Liver (tissue), 9 donors: Measurements from ENCODE around the gene S100A5. TPM values are rescaled to one million over a fixed set of nuclear protein-coding genes. Genes with fewer than 3 reads are reported as not detected.

ENCODE experiments used
- DNase-seq: peaks from one replicate; pipeline ENCODE4 v3.0.0-alpha.2; 2017; ENCODE audit warnings: low spot score
- H3K27ac ChIP-seq, 2 donors: one replicate each; pipeline ENCODE4 v1.7.0; 2013; ENCODE audit warnings: inconsistent platforms in 2 of 2, low read length in 2 of 2, control low read depth in 1 of 2, low read depth in 1 of 2, mild to moderate bottlenecking in 1 of 2
- H3K27me3 ChIP-seq, 4 donors: one replicate each; pipeline versions ENCODE4 v1.6.1 to v1.7.0; 2013; ENCODE audit warnings: low read length in 3 of 4, inconsistent platforms in 1 of 4, mild to moderate bottlenecking in 1 of 4, moderate library complexity in 1 of 4; ENCODE audit not compliant: control insufficient read depth in 4 of 4, insufficient read depth in 4 of 4
- H3K36me3 ChIP-seq, 4 donors: one replicate each; pipeline versions ENCODE4 v1.6.1 to v1.7.0; 2013; ENCODE audit warnings: low read length in 3 of 4, mild to moderate bottlenecking in 3 of 4, low read depth in 1 of 4, moderate library complexity in 1 of 4; ENCODE audit not compliant: control insufficient read depth in 4 of 4, insufficient read depth in 3 of 4
- H3K4me1 ChIP-seq, 4 donors: one replicate each; pipeline versions ENCODE4 v1.6.1 to v1.7.0; 2013; ENCODE audit warnings: low read length in 3 of 4, mild to moderate bottlenecking in 3 of 4, moderate library complexity in 1 of 4; ENCODE audit not compliant: control insufficient read depth in 4 of 4, insufficient read depth in 4 of 4
- H3K4me3 ChIP-seq, 3 donors: one replicate each; pipeline versions ENCODE4 v1.6.1 to v1.7.0; 2013; ENCODE audit warnings: low read length in 3 of 3, control low read depth in 1 of 3, low read depth in 1 of 3, mild to moderate bottlenecking in 1 of 3
- H3K9ac ChIP-seq, 2 donors: one replicate each; pipeline ENCODE4 v1.7.0; 2013; ENCODE audit warnings: low read length in 2 of 2, mild to moderate bottlenecking in 2 of 2, moderate library complexity in 2 of 2, control low read depth in 1 of 2, low read depth in 1 of 2
- H3K9me3 ChIP-seq, 4 donors: one replicate each; pipeline versions ENCODE4 v1.6.1 to v1.7.0; 2013; ENCODE audit warnings: low read length in 3 of 4; ENCODE audit not compliant: control insufficient read depth in 4 of 4
- EGR1 ChIP-seq, 2 donors: IDR thresholded peaks; 2 replicates each; pipeline ENCODE4 v1.6.1; 2016 to 2018; ENCODE audit warnings: antibody characterized with exemption in 2 of 2, low read depth in 2 of 2
- FOXA1 ChIP-seq: IDR thresholded peaks from 2 replicates; pipeline ENCODE4 v1.6.1; 2016; ENCODE audit warnings: antibody characterized with exemption
- FOXA2 ChIP-seq: IDR thresholded peaks from 2 replicates; pipeline ENCODE4 v1.6.1; 2016; ENCODE audit warnings: antibody characterized with exemption
- GABPA ChIP-seq, 2 donors: IDR thresholded peaks in 1 of 2; conservative IDR thresholded peaks in 1 of 2; 2 replicates each; pipeline ENCODE4 v1.6.1; 2016; ENCODE audit warnings: antibody characterized with exemption in 2 of 2, mild to moderate bottlenecking in 1 of 2, moderate library complexity in 1 of 2
- HNF4A ChIP-seq, 2 donors: conservative IDR thresholded peaks; 2 replicates each; pipeline ENCODE4 v1.6.1; 2016; ENCODE audit warnings: antibody characterized with exemption in 2 of 2, mild to moderate bottlenecking in 2 of 2
- HNF4G ChIP-seq: IDR thresholded peaks from 2 replicates; pipeline ENCODE4 v1.6.1; 2016; ENCODE audit warnings: antibody characterized with exemption
- JUND ChIP-seq, 2 donors: IDR thresholded peaks; 2 replicates each; pipeline ENCODE4 v1.6.1; 2016; ENCODE audit warnings: antibody characterized with exemption in 2 of 2
- NR2F2 ChIP-seq: IDR thresholded peaks from 2 replicates; pipeline ENCODE4 v1.6.1; 2016; ENCODE audit warnings: antibody characterized with exemption
- RXRA ChIP-seq, 2 donors: IDR thresholded peaks; 2 replicates each; pipeline ENCODE4 v1.6.1; 2017 to 2018; ENCODE audit warnings: antibody characterized with exemption in 2 of 2, mild to moderate bottlenecking in 1 of 2
- SP1 ChIP-seq: IDR thresholded peaks from 2 replicates; pipeline ENCODE4 v1.6.1; 2018; ENCODE audit warnings: antibody characterized with exemption, mild to moderate bottlenecking
- TAF1 ChIP-seq: conservative IDR thresholded peaks from 2 replicates; pipeline ENCODE4 v1.6.1; 2016; ENCODE audit warnings: antibody characterized with exemption, mild to moderate bottlenecking
- YY1 ChIP-seq: IDR thresholded peaks from 2 replicates; pipeline ENCODE4 v1.6.1; 2016; ENCODE audit warnings: antibody characterized with exemption, mild to moderate bottlenecking
- WGBS: extraction: QIAGEN DNeasy Blood & Tissue Kit; methylation state at CpG from one replicate; pipeline ENCODE4 v1.1.7; 2013; 5-methylcytosine and 5-hydroxymethylcytosine counted together
- polyA plus RNA-seq, 2 donors: library from polyadenylated mRNA; stranded (reverse) in 1 of 2; unstranded in 1 of 2; fragments of 200-250 nt in 1 of 2; fragments of >200 nt in 1 of 2; fragmentation: Nextera tagmentation in 1 of 2; extraction: Ambion mirVana in 1 of 2; gene quantifications; one replicate each; pipeline versions ENCODE4 v1.2.1 to v1.2.3, GENCODE V29; 2013 to 2015
- total RNA-seq, 2 donors: library from RNA; depleted of rRNA; stranded (reverse); fragments of >200 nt; gene quantifications; one replicate each; pipeline ENCODE4 v1.2.3, GENCODE V29; 2014
- TF ChIP-seq, protein P1 (sequence below): IDR thresholded peaks from 2 replicates; pipeline ENCODE4 v1.6.1; 2016; ENCODE audit warnings: antibody characterized with exemption
- TF ChIP-seq, protein P2 (sequence below): IDR thresholded peaks from 2 replicates; pipeline ENCODE4 v1.6.1; 2016; ENCODE audit warnings: antibody characterized with exemption, mild to moderate bottlenecking
- TF ChIP-seq, protein P3 (sequence below): fragments of 150-350 bp; IDR thresholded peaks from 2 replicates; pipeline ENCODE4 v1.5.1; 2017; ENCODE audit warnings: improper control_type of control experiment, low read depth, low read length; ENCODE audit not compliant: missing input control
- TF ChIP-seq, protein P4 (sequence below): IDR thresholded peaks from 2 replicates; pipeline ENCODE4 v1.6.1; 2016; ENCODE audit warnings: antibody characterized with exemption
- TF ChIP-seq, protein P5 (sequence below): IDR thresholded peaks from 2 replicates; pipeline ENCODE4 v1.6.1; 2016; ENCODE audit warnings: antibody characterized with exemption
- donor health status: healthy.
- donor health status: healthy.
- donor health status: healthy.
- donor health status: healthy.
- donor health status: healthy.

S100A5 gene
- total and polyA plus RNA-seq, 4 donors = not detected

DNA sequence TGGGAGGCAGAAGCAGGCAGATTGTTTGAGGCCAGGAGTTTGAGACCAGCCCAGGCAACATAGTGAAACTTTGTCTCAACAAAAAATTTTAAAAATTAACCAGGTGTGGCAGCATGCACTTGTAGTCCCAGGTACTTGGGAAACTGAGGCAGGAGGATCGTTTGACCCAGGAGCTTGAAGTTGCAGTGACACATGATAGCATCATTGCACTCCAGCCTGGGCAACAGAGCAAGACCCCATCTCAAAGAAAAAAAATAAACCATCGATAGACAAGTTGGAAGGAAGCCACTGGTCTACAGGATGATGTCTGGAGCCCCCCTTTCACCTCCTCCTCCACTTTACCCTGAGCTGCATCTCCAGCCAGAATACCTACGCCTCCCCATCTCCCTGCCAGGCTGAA, 21.5 kb downstream of the S100A5 start:
- Histone ChIP-seq H3K9me3 (no peaks in the 10 kb centered on the region), H3K27ac (no peak overlapping the region), H3K9ac (no peak overlapping the region), H3K27me3 (no peaks in the 10 kb centered on the region), H3K36me3 (no peaks in the 10 kb centered on the region), H3K4me3 (no peak overlapping the region), H3K4me1 (peaks cover 0 to 2% (median 0%) of the 10 kb centered on the region in 4 donors)
- TF ChIP-seq JUND (IDR thresholded peaks at IDR 0.05) (no peak), TAF1 (no peak), FOXA1 (no peak), HNF4A (conservative IDR thresholded peaks at IDR 0.05) (no peak), EGR1 (IDR thresholded peaks at IDR 0.05; ENCODE audit: low read depth in 2 of 2) (no peak), GABPA (IDR thresholded peaks at IDR 0.05 in 1 of 2, conservative IDR thresholded peaks at IDR 0.05 in 1 of 2) (no peak), FOXA2 (no peak), YY1 (no peak), SP1 (no peak), NR2F2 (no peak), RXRA (IDR thresholded peaks at IDR 0.05) (no peak), HNF4G (no peak)
- TF ChIP-seq, protein P1, sequence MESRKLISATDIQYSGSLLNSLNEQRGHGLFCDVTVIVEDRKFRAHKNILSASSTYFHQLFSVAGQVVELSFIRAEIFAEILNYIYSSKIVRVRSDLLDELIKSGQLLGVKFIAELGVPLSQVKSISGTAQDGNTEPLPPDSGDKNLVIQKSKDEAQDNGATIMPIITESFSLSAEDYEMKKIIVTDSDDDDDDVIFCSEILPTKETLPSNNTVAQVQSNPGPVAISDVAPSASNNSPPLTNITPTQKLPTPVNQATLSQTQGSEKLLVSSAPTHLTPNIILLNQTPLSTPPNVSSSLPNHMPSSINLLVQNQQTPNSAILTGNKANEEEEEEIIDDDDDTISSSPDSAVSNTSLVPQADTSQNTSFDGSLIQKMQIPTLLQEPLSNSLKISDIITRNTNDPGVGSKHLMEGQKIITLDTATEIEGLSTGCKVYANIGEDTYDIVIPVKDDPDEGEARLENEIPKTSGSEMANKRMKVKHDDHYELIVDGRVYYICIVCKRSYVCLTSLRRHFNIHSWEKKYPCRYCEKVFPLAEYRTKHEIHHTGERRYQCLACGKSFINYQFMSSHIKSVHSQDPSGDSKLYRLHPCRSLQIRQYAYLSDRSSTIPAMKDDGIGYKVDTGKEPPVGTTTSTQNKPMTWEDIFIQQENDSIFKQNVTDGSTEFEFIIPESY = no peak
- TF ChIP-seq, protein P2, sequence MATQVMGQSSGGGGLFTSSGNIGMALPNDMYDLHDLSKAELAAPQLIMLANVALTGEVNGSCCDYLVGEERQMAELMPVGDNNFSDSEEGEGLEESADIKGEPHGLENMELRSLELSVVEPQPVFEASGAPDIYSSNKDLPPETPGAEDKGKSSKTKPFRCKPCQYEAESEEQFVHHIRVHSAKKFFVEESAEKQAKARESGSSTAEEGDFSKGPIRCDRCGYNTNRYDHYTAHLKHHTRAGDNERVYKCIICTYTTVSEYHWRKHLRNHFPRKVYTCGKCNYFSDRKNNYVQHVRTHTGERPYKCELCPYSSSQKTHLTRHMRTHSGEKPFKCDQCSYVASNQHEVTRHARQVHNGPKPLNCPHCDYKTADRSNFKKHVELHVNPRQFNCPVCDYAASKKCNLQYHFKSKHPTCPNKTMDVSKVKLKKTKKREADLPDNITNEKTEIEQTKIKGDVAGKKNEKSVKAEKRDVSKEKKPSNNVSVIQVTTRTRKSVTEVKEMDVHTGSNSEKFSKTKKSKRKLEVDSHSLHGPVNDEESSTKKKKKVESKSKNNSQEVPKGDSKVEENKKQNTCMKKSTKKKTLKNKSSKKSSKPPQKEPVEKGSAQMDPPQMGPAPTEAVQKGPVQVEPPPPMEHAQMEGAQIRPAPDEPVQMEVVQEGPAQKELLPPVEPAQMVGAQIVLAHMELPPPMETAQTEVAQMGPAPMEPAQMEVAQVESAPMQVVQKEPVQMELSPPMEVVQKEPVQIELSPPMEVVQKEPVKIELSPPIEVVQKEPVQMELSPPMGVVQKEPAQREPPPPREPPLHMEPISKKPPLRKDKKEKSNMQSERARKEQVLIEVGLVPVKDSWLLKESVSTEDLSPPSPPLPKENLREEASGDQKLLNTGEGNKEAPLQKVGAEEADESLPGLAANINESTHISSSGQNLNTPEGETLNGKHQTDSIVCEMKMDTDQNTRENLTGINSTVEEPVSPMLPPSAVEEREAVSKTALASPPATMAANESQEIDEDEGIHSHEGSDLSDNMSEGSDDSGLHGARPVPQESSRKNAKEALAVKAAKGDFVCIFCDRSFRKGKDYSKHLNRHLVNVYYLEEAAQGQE = no peak
- TF ChIP-seq, protein P3, sequence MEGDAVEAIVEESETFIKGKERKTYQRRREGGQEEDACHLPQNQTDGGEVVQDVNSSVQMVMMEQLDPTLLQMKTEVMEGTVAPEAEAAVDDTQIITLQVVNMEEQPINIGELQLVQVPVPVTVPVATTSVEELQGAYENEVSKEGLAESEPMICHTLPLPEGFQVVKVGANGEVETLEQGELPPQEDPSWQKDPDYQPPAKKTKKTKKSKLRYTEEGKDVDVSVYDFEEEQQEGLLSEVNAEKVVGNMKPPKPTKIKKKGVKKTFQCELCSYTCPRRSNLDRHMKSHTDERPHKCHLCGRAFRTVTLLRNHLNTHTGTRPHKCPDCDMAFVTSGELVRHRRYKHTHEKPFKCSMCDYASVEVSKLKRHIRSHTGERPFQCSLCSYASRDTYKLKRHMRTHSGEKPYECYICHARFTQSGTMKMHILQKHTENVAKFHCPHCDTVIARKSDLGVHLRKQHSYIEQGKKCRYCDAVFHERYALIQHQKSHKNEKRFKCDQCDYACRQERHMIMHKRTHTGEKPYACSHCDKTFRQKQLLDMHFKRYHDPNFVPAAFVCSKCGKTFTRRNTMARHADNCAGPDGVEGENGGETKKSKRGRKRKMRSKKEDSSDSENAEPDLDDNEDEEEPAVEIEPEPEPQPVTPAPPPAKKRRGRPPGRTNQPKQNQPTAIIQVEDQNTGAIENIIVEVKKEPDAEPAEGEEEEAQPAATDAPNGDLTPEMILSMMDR = no peak
- TF ChIP-seq, protein P4, sequence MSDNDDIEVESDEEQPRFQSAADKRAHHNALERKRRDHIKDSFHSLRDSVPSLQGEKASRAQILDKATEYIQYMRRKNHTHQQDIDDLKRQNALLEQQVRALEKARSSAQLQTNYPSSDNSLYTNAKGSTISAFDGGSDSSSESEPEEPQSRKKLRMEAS = no peak
- TF ChIP-seq, protein P5, sequence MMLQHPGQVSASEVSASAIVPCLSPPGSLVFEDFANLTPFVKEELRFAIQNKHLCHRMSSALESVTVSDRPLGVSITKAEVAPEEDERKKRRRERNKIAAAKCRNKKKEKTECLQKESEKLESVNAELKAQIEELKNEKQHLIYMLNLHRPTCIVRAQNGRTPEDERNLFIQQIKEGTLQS = no peak
- no peak for DNase-seq
- WGBS = 85% methylated on average over 3 of the region's 3 CpGs
